Measurements from ENCODE around the gene RPGRIP1L.

RPGRIP1L gene

DNA sequence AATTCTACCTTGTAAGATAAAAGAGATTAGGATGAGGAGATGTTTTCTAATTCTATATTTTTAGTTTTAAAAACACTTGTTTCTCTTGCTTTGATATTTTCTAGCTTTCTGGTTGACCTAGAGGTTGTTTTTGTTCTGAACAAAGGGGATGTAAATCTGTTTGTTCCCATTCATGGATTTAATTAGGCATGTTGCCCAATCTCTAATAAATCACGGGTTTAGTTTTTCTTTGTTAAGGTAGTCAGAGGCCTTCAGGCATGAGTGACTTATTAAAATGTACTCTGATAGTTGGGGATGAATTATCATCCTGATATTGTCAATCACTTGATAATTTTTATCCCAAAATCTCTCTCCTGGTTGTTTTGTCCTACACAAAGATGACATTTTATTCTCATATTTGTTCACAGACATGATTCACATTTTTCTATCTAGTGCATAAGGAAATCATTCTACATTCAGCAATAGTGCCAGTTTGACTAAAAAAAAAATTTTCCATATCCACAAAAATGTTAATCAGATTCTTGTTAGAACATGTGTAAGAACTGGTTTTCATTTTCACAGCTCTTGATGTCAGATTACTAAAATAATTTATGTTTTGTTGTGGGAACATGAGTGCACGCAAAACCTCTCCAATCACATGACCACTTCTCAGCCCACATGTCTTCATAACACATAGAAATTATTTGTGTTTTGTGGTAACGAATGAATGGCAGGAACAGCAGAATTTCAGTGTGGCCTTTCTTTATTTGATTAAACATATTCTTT, 105.0 kb downstream of the RPGRIP1L start:
- TF ChIP-seq, protein P1, sequence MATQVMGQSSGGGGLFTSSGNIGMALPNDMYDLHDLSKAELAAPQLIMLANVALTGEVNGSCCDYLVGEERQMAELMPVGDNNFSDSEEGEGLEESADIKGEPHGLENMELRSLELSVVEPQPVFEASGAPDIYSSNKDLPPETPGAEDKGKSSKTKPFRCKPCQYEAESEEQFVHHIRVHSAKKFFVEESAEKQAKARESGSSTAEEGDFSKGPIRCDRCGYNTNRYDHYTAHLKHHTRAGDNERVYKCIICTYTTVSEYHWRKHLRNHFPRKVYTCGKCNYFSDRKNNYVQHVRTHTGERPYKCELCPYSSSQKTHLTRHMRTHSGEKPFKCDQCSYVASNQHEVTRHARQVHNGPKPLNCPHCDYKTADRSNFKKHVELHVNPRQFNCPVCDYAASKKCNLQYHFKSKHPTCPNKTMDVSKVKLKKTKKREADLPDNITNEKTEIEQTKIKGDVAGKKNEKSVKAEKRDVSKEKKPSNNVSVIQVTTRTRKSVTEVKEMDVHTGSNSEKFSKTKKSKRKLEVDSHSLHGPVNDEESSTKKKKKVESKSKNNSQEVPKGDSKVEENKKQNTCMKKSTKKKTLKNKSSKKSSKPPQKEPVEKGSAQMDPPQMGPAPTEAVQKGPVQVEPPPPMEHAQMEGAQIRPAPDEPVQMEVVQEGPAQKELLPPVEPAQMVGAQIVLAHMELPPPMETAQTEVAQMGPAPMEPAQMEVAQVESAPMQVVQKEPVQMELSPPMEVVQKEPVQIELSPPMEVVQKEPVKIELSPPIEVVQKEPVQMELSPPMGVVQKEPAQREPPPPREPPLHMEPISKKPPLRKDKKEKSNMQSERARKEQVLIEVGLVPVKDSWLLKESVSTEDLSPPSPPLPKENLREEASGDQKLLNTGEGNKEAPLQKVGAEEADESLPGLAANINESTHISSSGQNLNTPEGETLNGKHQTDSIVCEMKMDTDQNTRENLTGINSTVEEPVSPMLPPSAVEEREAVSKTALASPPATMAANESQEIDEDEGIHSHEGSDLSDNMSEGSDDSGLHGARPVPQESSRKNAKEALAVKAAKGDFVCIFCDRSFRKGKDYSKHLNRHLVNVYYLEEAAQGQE (IDR thresholded peaks at IDR 0.05; ENCODE audit: insufficient replicate concordance, low read depth) = no peak
- TF ChIP-seq, protein P2, sequence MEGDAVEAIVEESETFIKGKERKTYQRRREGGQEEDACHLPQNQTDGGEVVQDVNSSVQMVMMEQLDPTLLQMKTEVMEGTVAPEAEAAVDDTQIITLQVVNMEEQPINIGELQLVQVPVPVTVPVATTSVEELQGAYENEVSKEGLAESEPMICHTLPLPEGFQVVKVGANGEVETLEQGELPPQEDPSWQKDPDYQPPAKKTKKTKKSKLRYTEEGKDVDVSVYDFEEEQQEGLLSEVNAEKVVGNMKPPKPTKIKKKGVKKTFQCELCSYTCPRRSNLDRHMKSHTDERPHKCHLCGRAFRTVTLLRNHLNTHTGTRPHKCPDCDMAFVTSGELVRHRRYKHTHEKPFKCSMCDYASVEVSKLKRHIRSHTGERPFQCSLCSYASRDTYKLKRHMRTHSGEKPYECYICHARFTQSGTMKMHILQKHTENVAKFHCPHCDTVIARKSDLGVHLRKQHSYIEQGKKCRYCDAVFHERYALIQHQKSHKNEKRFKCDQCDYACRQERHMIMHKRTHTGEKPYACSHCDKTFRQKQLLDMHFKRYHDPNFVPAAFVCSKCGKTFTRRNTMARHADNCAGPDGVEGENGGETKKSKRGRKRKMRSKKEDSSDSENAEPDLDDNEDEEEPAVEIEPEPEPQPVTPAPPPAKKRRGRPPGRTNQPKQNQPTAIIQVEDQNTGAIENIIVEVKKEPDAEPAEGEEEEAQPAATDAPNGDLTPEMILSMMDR (IDR thresholded peaks at IDR 0.05; ENCODE audit: insufficient read depth, low read length) = no peak
- TF ChIP-seq POLR2AphosphoS5 (IDR thresholded peaks at IDR 0.05; ENCODE audit: low read depth) (no peak), GABPA (IDR thresholded peaks at IDR 0.05; ENCODE audit: low read depth) (no peak), SPI1 (IDR thresholded peaks at IDR 0.05; ENCODE audit: borderline replicate concordance, low read depth) (no peak)
- Histone ChIP-seq H3K4me3 (replicated peaks; ENCODE audit: insufficient read depth, low read length) (no peak overlapping the region), H3K27me3 (ENCODE audit: insufficient read depth, poor library complexity, severe bottlenecking) (no peaks in the 10 kb centered on the region), H3K27ac (replicated peaks) (no peak overlapping the region)
- no peak for DNase-seq (ENCODE audit: low read depth in 1 of 2, low spot score in 1 of 2)

DNA sequence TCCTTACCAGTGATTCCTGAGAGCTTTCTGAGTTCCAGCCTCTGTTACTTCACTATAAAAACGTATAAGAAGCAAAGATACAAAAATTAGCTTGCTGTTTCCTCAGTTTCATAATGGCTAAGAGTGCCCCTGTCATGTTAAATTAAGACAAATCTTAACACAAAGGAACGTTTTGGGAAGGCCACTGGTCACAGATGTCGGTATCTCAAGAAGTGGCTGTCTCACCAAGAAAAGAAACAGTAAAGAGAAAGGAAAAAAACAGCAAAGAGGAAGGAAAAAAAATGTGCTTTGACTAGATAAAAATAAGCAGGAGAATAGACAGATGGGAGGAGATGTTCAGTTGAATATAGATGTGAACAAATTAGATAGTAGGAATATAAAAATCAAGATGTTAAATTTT, 105.9 kb downstream of the RPGRIP1L start:
- no peak overlapping the region for H3K27ac ChIP-seq (replicated peaks)
- no peaks in the 10 kb centered on the region for H3K27me3 ChIP-seq (ENCODE audit: insufficient read depth, poor library complexity, severe bottlenecking)
- no peak for DNase-seq (ENCODE audit: low read depth in 1 of 2, low spot score in 1 of 2)
- TF ChIP-seq POLR2AphosphoS5 (IDR thresholded peaks at IDR 0.05; ENCODE audit: low read depth) (no peak), SPI1 (IDR thresholded peaks at IDR 0.05; ENCODE audit: borderline replicate concordance, low read depth) (no peak), GABPA (IDR thresholded peaks at IDR 0.05; ENCODE audit: low read depth) (no peak)
- TF ChIP-seq, protein P1 (IDR thresholded peaks at IDR 0.05; ENCODE audit: insufficient replicate concordance, low read depth) = no peak
- no peak overlapping the region for H3K4me3 ChIP-seq (replicated peaks; ENCODE audit: insufficient read depth, low read length)

DNA sequence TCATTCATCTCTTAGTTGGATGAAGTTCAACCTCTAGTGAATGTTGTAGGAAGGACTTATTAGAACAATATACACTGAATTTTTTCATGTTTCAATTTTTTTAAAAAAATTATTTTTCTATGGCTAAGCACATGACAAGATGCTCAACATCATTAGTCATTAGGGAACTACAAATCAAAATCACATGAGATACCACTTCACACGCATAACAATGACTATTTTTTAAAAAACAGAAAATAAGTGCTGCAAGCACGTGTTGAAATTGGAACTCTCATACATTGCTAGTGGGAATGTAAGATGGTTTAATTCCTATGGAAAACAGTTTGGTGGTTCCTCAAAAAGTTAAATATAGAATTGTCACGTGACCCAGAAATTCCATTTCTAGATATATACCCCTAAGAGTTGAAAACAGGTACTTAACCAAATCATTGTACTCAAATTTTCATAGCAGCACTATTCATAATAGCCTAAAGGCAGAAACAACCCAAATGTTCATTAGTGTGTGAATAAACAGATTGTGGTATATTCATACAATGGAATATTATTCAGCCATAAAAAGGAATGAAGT, 115.5 kb downstream of the RPGRIP1L start:
- TF ChIP-seq, protein P1 (IDR thresholded peaks at IDR 0.05; ENCODE audit: insufficient replicate concordance, low read depth) = no peak
- TF ChIP-seq SPI1 (IDR thresholded peaks at IDR 0.05; ENCODE audit: borderline replicate concordance, low read depth) (no peak), GABPA (IDR thresholded peaks at IDR 0.05; ENCODE audit: low read depth) (no peak), POLR2AphosphoS5 (IDR thresholded peaks at IDR 0.05; ENCODE audit: low read depth) (no peak)
- TF ChIP-seq, protein P2 (IDR thresholded peaks at IDR 0.05; ENCODE audit: insufficient read depth, low read length) = no peak
- no peak for DNase-seq (ENCODE audit: low read depth in 1 of 2, low spot score in 1 of 2)
- no peak overlapping the region for H3K27ac ChIP-seq (replicated peaks)

More for the DNA sequence above, 115.5 kb downstream of the RPGRIP1L start:
- Histone ChIP-seq H3K4me3 (replicated peaks; ENCODE audit: insufficient read depth, low read length) (no peak overlapping the region), H3K27me3 (ENCODE audit: insufficient read depth, poor library complexity, severe bottlenecking) (no peaks in the 10 kb centered on the region)
